ENCODE results near the gene SMYD3. TPM values are rescaled to one million over a fixed set of nuclear protein-coding genes. Genes with fewer than 3 reads are reported as not detected.

The SMYD3 gene
- total RNA-seq, 1 experiment from 2014 or later, result 25.5 TPM

DNA sequence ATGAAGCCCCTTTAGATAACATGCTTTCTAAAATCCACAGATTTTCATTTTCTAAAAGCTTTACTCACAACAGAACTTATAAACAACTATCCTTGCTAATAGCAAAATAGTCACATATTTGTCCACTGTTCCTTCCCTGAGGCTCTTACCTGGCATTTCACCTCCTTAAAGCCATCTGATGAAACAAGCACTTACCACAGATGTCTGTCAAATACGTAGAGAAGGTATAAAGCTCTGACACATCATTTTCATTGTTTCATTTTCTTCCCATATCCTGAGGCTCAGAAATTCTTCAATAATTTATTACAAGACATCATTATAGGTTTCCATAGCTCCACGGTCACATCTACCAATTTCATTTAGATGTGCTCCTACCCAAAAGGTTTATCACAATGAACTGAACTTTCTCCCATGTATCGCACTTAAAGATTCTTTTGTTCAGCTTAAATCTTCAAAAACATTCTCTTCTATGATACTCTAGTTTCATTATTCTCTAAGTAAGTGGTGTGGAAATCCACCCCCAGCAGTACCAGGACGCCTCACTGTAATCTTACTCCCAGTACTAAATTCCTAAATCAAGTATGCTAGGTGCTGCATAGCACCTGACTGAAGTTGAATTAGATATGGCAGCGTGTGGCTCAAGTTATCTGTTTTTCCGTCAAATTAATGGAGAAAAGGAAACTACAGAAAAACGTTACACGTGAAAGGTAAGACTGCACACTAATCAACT lies 569.6 kb downstream of the SMYD3 start:
- Histone ChIP-seq H4K8ac (replicated peaks; ENCODE audit: insufficient read length, low read depth, low read length) (no peak overlapping the region), H3K4ac (ENCODE audit: low read depth, low read length) (no peak overlapping the region), H2AFZ (ENCODE audit: low read length) (no peak overlapping the region), H3K9ac (ENCODE audit: extremely low read depth, insufficient read length, low read length) (no peak overlapping the region), H2BK20ac (ENCODE audit: low read depth, low read length, poor library complexity, severe bottlenecking) (no peak overlapping the region), H2AK5ac (ENCODE audit: insufficient read length, low read length) (no peak overlapping the region), H3K79me1 (ENCODE audit: insufficient read depth, low read depth, low read length, poor library complexity, severe bottlenecking) (no peaks in the 10 kb centered on the region), H3K4me1 (ENCODE audit: insufficient read depth, low read length) (peaks cover 6% of the 10 kb centered on the region; the same call in 1 of the 2 replicates), H2BK12ac (ENCODE audit: insufficient read length, low read depth, low read length) (no peak overlapping the region), H4K91ac (ENCODE audit: insufficient read length, low read depth, low read length) (no peak overlapping the region), H4K20me1 (ENCODE audit: control insufficient read depth, insufficient read depth, insufficient read length) (no peaks in the 10 kb centered on the region), H3K23me2 (ENCODE audit: insufficient read length, low read depth, low read length, poor library complexity, severe bottlenecking) (no peaks in the 10 kb centered on the region), H3K23ac (ENCODE audit: insufficient read length, low read depth, low read length) (no peak overlapping the region), H3T11ph (ENCODE audit: low read length) (no peak overlapping the region), H3K56ac (ENCODE audit: insufficient read length, low read depth, low read length) (no peak overlapping the region), H4K5ac (ENCODE audit: insufficient read length, low read depth, low read length) (no peak overlapping the region), H3K27ac (ENCODE audit: insufficient read length, low read depth, low read length) (no peak overlapping the region), H2BK120ac (ENCODE audit: low read depth, low read length, poor library complexity, severe bottlenecking) (no peak overlapping the region), H3K14ac (ENCODE audit: insufficient read depth, low read length) (no peak overlapping the region), H3K79me2 (ENCODE audit: insufficient read depth, low read length) (no peaks in the 10 kb centered on the region), H2BK5ac (ENCODE audit: insufficient read length, low read length) (no peak overlapping the region), H3K27me3 (ENCODE audit: insufficient read depth, low read length) (no peaks in the 10 kb centered on the region), H3K4me2 (ENCODE audit: insufficient read depth, insufficient read length, low read length) (no peak overlapping the region), H3K9me3 (ENCODE audit: control insufficient read depth, low read depth, low read length) (no peaks in the 10 kb centered on the region), H3K18ac (ENCODE audit: insufficient read length, low read depth, low read length) (no peak overlapping the region), H2BK15ac (ENCODE audit: low read depth, low read length) (no peak overlapping the region)
- peaks cover 26 to 29% of the 10 kb centered on the region in 2 experiments for H3K4me1 Mint-ChIP-seq
- no peak overlapping the region for H3K27ac Mint-ChIP-seq
- no peak for DNase-seq
- H3K9me3 Mint-ChIP-seq, result no peaks in the 10 kb centered on the region
- no CpG with 5 or more reads among the region's 8 CpGs for WGBS (ENCODE audit: extremely low coverage, insufficient read length, low lambda C conversion rate)
- H3K36me3 Mint-ChIP-seq (ENCODE audit: insufficient read depth in 1 of 3, low read depth in 3 of 3), result no peaks in the 10 kb centered on the region
- no peak overlapping the region for H3K4me3 Mint-ChIP-seq
- H3K27me3 Mint-ChIP-seq (ENCODE audit: low read depth), result no peaks in the 10 kb centered on the region; the same call in 1 of the 2 replicates
- TF ChIP-seq, protein P1, sequence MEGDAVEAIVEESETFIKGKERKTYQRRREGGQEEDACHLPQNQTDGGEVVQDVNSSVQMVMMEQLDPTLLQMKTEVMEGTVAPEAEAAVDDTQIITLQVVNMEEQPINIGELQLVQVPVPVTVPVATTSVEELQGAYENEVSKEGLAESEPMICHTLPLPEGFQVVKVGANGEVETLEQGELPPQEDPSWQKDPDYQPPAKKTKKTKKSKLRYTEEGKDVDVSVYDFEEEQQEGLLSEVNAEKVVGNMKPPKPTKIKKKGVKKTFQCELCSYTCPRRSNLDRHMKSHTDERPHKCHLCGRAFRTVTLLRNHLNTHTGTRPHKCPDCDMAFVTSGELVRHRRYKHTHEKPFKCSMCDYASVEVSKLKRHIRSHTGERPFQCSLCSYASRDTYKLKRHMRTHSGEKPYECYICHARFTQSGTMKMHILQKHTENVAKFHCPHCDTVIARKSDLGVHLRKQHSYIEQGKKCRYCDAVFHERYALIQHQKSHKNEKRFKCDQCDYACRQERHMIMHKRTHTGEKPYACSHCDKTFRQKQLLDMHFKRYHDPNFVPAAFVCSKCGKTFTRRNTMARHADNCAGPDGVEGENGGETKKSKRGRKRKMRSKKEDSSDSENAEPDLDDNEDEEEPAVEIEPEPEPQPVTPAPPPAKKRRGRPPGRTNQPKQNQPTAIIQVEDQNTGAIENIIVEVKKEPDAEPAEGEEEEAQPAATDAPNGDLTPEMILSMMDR (conservative IDR thresholded peaks at IDR 0.05), result no peak

All from H9 (cell line).